ENCODE results near the gene EEFSEC. TPM values are rescaled to one million over a fixed set of nuclear protein-coding genes. Genes with fewer than 3 reads are reported as not detected.
A peak's percentile ranks its signal among the peaks of the same experiment; 100 is the strongest.

Gene EEFSEC
- total and polyA plus RNA-seq, 2 experiments from 2014 or later: 10.1 to 16.2 TPM

GRCh38 chr3:128167973-128168674, 14.8 kb downstream of the EEFSEC start:
- no peak overlapping the region for H3K4me2 ChIP-seq
- peaks cover 9% of the 10 kb centered on the region for H3K27me3 Mint-ChIP-seq (ENCODE audit: insufficient read depth, low read depth, poor library complexity)
- TF ChIP-seq NANOG (IDR thresholded peaks at IDR 0.05; ENCODE audit: borderline replicate concordance): no peak
- H3K27ac Mint-ChIP-seq: peak overlapping the region; percentile 68
- H3K36me3 Mint-ChIP-seq (ENCODE audit: low read depth): no peaks in the 10 kb centered on the region
- no peak overlapping the region for H3K4me3 ChIP-seq
- no peaks in the 10 kb centered on the region; the same call in 1 of the 2 replicates for H4K20me1 ChIP-seq (replicated peaks; ENCODE audit: insufficient read depth)
- ATAC-seq (peak; percentile 57), DNase-seq (ENCODE audit: low spot score) (no peak)
- no peak overlapping the region for H2AFZ ChIP-seq
- no peaks in the 10 kb centered on the region for H3K9me2 ChIP-seq (ENCODE audit: insufficient read depth)
- no peaks in the 10 kb centered on the region for H3K36me3 ChIP-seq (ENCODE audit: insufficient read depth)
- H3F3A ChIP-seq (replicated peaks; ENCODE audit: low read depth): no peaks in the 10 kb centered on the region
- H3K27ac ChIP-seq (ENCODE audit: low read depth): peak overlapping the region; percentile 10; the same call in 1 of the 2 replicates
- peaks cover 26% of the 10 kb centered on the region for H3K79me2 ChIP-seq (replicated peaks; ENCODE audit: insufficient read depth)
- no peaks in the 10 kb centered on the region for H3K27me3 ChIP-seq (ENCODE audit: insufficient read depth)
- peaks cover 3% of the 10 kb centered on the region; the same call in 1 of the 2 replicates for H3K4me1 ChIP-seq (ENCODE audit: insufficient read depth)
- H3K9me3 Mint-ChIP-seq: no peaks in the 10 kb centered on the region
- no peak overlapping the region for H3K4me3 Mint-ChIP-seq
- H3K4me1 Mint-ChIP-seq: peaks cover 27% of the 10 kb centered on the region

DNA sequence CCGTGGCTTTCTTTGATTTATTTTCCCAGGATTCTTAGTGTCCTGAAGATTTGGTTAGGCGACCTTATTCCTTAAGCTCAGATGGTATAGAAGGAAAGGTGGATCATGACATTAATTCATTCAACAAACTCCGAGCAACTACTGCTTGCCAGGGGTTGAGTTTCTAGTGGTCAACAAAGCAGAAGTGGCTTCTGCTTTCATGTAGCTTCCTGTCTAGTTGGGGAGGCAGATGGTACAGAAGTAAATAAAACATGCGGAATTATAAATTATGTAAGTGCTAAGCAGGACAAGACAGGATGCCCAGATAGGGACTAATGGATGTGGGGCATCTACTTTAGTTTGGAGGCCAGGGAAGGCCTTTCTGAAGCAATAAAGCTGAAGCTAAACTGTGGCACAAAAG, 15.6 kb downstream of the EEFSEC start:
- Histone ChIP-seq H3K27me3 (ENCODE audit: insufficient read depth) (no peaks in the 10 kb centered on the region), H3K4me2 (no peak overlapping the region), H3K4me3 (no peak overlapping the region), H3K4me1 (ENCODE audit: insufficient read depth) (peaks cover 6% of the 10 kb centered on the region; the same call in 1 of the 2 replicates), H3F3A (replicated peaks; ENCODE audit: low read depth) (no peaks in the 10 kb centered on the region), H3K9me2 (ENCODE audit: insufficient read depth) (no peaks in the 10 kb centered on the region), H3K36me3 (ENCODE audit: insufficient read depth) (no peaks in the 10 kb centered on the region), H3K79me2 (replicated peaks; ENCODE audit: insufficient read depth) (peaks cover 27% of the 10 kb centered on the region), H4K20me1 (replicated peaks; ENCODE audit: insufficient read depth) (no peaks in the 10 kb centered on the region; the same call in 1 of the 2 replicates), H3K27ac (ENCODE audit: low read depth) (no peak overlapping the region), H2AFZ (no peak overlapping the region)
- Mint-ChIP-seq H3K4me3 (no peak overlapping the region; the same call in 2 of the 3 replicates), H3K27me3 (ENCODE audit: insufficient read depth, low read depth, poor library complexity) (peaks cover 11% of the 10 kb centered on the region), H3K4me1 (peaks cover 34% of the 10 kb centered on the region), H3K9me3 (no peaks in the 10 kb centered on the region), H3K27ac (no peak overlapping the region), H3K36me3 (ENCODE audit: low read depth) (no peaks in the 10 kb centered on the region)
- TF ChIP-seq STAT1 (IDR thresholded peaks at IDR 0.05; ENCODE audit: unreplicated experiment) (no peak), POLR2AphosphoS5 (IDR thresholded peaks at IDR 0.05; ENCODE audit: low read depth) (no peak), ZNF331 (CRISPR knock-in tag; IDR thresholded peaks at IDR 0.05; ENCODE audit: low read depth) (no peak), EZH2 (IDR thresholded peaks at IDR 0.05; ENCODE audit: low read depth, unreplicated experiment) (no peak), ZNF114 (CRISPR knock-in tag; IDR thresholded peaks at IDR 0.05) (no peak)
- TF ChIP-seq, protein P1, sequence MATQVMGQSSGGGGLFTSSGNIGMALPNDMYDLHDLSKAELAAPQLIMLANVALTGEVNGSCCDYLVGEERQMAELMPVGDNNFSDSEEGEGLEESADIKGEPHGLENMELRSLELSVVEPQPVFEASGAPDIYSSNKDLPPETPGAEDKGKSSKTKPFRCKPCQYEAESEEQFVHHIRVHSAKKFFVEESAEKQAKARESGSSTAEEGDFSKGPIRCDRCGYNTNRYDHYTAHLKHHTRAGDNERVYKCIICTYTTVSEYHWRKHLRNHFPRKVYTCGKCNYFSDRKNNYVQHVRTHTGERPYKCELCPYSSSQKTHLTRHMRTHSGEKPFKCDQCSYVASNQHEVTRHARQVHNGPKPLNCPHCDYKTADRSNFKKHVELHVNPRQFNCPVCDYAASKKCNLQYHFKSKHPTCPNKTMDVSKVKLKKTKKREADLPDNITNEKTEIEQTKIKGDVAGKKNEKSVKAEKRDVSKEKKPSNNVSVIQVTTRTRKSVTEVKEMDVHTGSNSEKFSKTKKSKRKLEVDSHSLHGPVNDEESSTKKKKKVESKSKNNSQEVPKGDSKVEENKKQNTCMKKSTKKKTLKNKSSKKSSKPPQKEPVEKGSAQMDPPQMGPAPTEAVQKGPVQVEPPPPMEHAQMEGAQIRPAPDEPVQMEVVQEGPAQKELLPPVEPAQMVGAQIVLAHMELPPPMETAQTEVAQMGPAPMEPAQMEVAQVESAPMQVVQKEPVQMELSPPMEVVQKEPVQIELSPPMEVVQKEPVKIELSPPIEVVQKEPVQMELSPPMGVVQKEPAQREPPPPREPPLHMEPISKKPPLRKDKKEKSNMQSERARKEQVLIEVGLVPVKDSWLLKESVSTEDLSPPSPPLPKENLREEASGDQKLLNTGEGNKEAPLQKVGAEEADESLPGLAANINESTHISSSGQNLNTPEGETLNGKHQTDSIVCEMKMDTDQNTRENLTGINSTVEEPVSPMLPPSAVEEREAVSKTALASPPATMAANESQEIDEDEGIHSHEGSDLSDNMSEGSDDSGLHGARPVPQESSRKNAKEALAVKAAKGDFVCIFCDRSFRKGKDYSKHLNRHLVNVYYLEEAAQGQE (IDR thresholded peaks at IDR 0.05; ENCODE audit: unreplicated experiment): no peak
- no peak for DNase-seq (ENCODE audit: low spot score)
- no peak for ATAC-seq
